ENCODE data around the gene FLT3. TPM values are rescaled to one million over a fixed set of nuclear protein-coding genes. Genes with fewer than 3 reads are reported as not detected.

FLT3 gene
- total and polyA plus RNA-seq, 2 donors (not counting 1 experiment from before 2014, with no cell fraction given) = 0.13 to 0.42 TPM

- Histone ChIP-seq H3K36me3 (replicated peaks in 1 of 2; ENCODE audit: control extremely low read depth in 1 of 2, control insufficient read depth in 1 of 2, extremely low read depth in 1 of 2, insufficient read depth in 2 of 2, low read length in 1 of 2) (no peaks in the 10 kb centered on the region), H3K4me1 (ENCODE audit: control insufficient read depth in 2 of 2, insufficient read depth in 2 of 2, low read length in 2 of 2) (peaks cover 36 to 45% of the 10 kb centered on the region in 2 donors), H3K27ac (ENCODE audit: low read length in 2 of 2) (no peak overlapping the region), H3K27me3 (replicated peaks in 1 of 4; ENCODE audit: control extremely low read depth in 1 of 4, control insufficient read depth in 3 of 4, insufficient read depth in 4 of 4, low read length in 3 of 4) (peaks cover 0 to 81% (median 66%) of the 10 kb centered on the region in 4 experiments), H3K4me3 (ENCODE audit: control extremely low read depth in 1 of 5, extremely low read depth in 1 of 5, insufficient read depth in 1 of 5, low read depth in 2 of 5, low read length in 4 of 5) (no peak overlapping the region), H3K4me2 (replicated peaks; ENCODE audit: low read depth, low read length, poor library complexity, severe bottlenecking) (no peak overlapping the region), H2AFZ (ENCODE audit: insufficient read depth, low read depth, low read length, poor library complexity, severe bottlenecking) (no peak overlapping the region), H3K9me3 (ENCODE audit: control extremely low read depth in 1 of 3, control insufficient read depth in 2 of 3, insufficient read depth in 1 of 3, low read length in 2 of 3) (peaks cover 0 to 19% (median 0%) of the 10 kb centered on the region in 3 donors), H3K9ac (ENCODE audit: low read length) (no peak overlapping the region), H4K20me1 (ENCODE audit: control insufficient read depth, insufficient read depth, low read length, poor library complexity, severe bottlenecking) (no peaks in the 10 kb centered on the region), H3K79me2 (ENCODE audit: control insufficient read depth, insufficient read depth, low read length) (no peaks in the 10 kb centered on the region)
- WGBS (ENCODE audit: insufficient coverage) = no CpG with 5 or more reads among the region's 5 CpGs
- Mint-ChIP-seq H3K9me3 (ENCODE audit: insufficient read depth) (no peaks in the 10 kb centered on the region), H3K4me1 (peaks cover 28% of the 10 kb centered on the region), H3K4me3 (no peak overlapping the region), H3K27ac (no peak overlapping the region), H3K27me3 (peaks cover 75% of the 10 kb centered on the region)
- no peak for ATAC-seq (ENCODE audit: low read depth)
- intact Hi-C loops (cut with micrococcal nuclease) = loop anchor here (10.0 kb wide), 1 partner anchor 582 kb away; no protein-coding TSS in a partner anchor
- no peak for DNase-seq
- TF ChIP-seq CTCF (IDR thresholded peaks at IDR 0.05) (no peak), EZH2 (IDR thresholded peaks at IDR 0.05; ENCODE audit: borderline replicate concordance, insufficient read depth, low read depth, low read length, poor library complexity, severe bottlenecking) (no peak)
- ChIA-PET CTCF (interaction anchor here (1.1 to 2.9 kb wide), 6 partner anchors 19 to 130 kb away, joined by 3 to 8 read pairs (median 3); no protein-coding TSS in a partner anchor), POLR2A (no interaction called here)
Observed at GRCh38 chr13:27956576-27957300, 143.6 kb downstream of the FLT3 start.
